HepG2 (cell line): ENCODE measurements around the gene LGR6. TPM values are rescaled to one million over a fixed set of nuclear protein-coding genes. Genes with fewer than 3 reads are reported as not detected.

Experiments
- ARID2 ChIP-seq: sonication (generic); formaldehyde crosslinking; IDR thresholded peaks from 2 replicates; pipeline ENCODE4 v1.8.1; 2022; ENCODE audit warnings: mild to moderate bottlenecking, missing genetic modification reagents, borderline replicate concordance
- KLF11 ChIP-seq: IDR thresholded peaks from 2 replicates; pipeline ENCODE4 v1.6.1; 2016; ENCODE audit warnings: missing compliant biosample characterization
- MED8 ChIP-seq: sonication (generic); formaldehyde crosslinking; IDR thresholded peaks from 2 replicates; pipeline ENCODE4 v1.8.1; 2023; ENCODE audit warnings: mild to moderate bottlenecking, missing genetic modification reagents; ENCODE audit not compliant: insufficient replicate concordance
- MIER3 ChIP-seq: IDR thresholded peaks from 2 replicates; pipeline ENCODE4 v1.6.1; 2016; ENCODE audit warnings: missing compliant biosample characterization, borderline replicate concordance
- POLR2AphosphoS5 ChIP-seq: IDR thresholded peaks from 2 replicates; pipeline ENCODE4 v1.6.1; 2012; ENCODE audit warnings: low read depth, low read length
- ZBTB7B ChIP-seq: sonication (generic); formaldehyde crosslinking; IDR thresholded peaks from 2 replicates; pipeline ENCODE4 v1.4.0; 2020; ENCODE audit warnings: missing genetic modification reagents
- ZBTB8A ChIP-seq: sonication (generic); formaldehyde crosslinking; IDR thresholded peaks from 2 replicates; pipeline ENCODE4 v1.4.0; 2020; ENCODE audit warnings: mild to moderate bottlenecking, low read depth, missing genetic modification reagents, borderline replicate concordance
- ZFAT ChIP-seq: sonication (generic); formaldehyde crosslinking; conservative IDR thresholded peaks from 2 replicates; pipeline ENCODE4 v1.8.1; 2023; ENCODE audit warnings: missing genetic modification reagents, inconsistent platforms
- ZNF567 ChIP-seq: sonication (generic); formaldehyde crosslinking; IDR thresholded peaks from 2 replicates; pipeline ENCODE4 v1.8.1; 2023; ENCODE audit warnings: mild to moderate bottlenecking, missing genetic modification reagents, borderline replicate concordance
- ZNF652 ChIP-seq: IDR thresholded peaks from 2 replicates; pipeline ENCODE4 v1.6.1; 2016; ENCODE audit warnings: low read depth, borderline replicate concordance
- ZNF674 ChIP-seq: sonication (generic); formaldehyde crosslinking; IDR thresholded peaks from 2 replicates; pipeline ENCODE4 v1.5.0; 2020; ENCODE audit warnings: low read depth, mild to moderate bottlenecking, missing genetic modification reagents
- polyA plus RNA-seq, 8 experiments: library from polyadenylated mRNA; depleted of rRNA in 3 of 8; stranded (reverse) in 7 of 8; unstranded in 1 of 8; fragments of >200 nt; fragmentation: Illumina TruSeq in 4 of 8; extraction: Trizol in 4 of 8; gene quantifications; 2 replicates each; pipeline versions ENCODE4 v1.2.1 to v1.2.3, GENCODE V29; 2011 to 2016; ENCODE audit warnings: low read depth in 4 of 8, missing spikeins in 1 of 8, mixed read lengths in 1 of 8; ENCODE audit not compliant: insufficient read depth in 1 of 8
- total RNA-seq, 5 experiments: library from RNA; depleted of rRNA; stranded (reverse); fragments of >200 nt; fragmentation: Illumina TruSeq; extraction: Trizol; gene quantifications; 2 replicates each; pipeline ENCODE4 v1.2.3, GENCODE V29; 2016; ENCODE audit warnings: low read depth in 1 of 5
- TF ChIP-seq, protein P1 (sequence below): sonication (generic); formaldehyde crosslinking; conservative IDR thresholded peaks from 2 replicates; pipeline ENCODE4 v1.4.0; 2020; ENCODE audit warnings: missing genetic modification reagents
- TF ChIP-seq, protein P2 (sequence below): sonication (generic); formaldehyde crosslinking; IDR thresholded peaks from 2 replicates; pipeline ENCODE4 v1.5.1; 2020; ENCODE audit warnings: missing genetic modification reagents, mild to moderate bottlenecking, borderline replicate concordance
- TF ChIP-seq, protein P3 (sequence below): sonication (generic); formaldehyde crosslinking; conservative IDR thresholded peaks from 2 replicates; pipeline ENCODE4 v1.5.0; 2020; ENCODE audit warnings: missing genetic modification reagents
- TF ChIP-seq, protein P4 (sequence below): sonication (generic); formaldehyde crosslinking; IDR thresholded peaks from 2 replicates; pipeline ENCODE4 v1.8.0; 2022; ENCODE audit warnings: missing genetic modification reagents, mild to moderate bottlenecking, moderate library complexity, borderline replicate concordance
- TF ChIP-seq, protein P5 (sequence below): sonication (generic); formaldehyde crosslinking; IDR thresholded peaks from 2 replicates; pipeline ENCODE4 v1.5.0; 2020; ENCODE audit warnings: mild to moderate bottlenecking, missing genetic modification reagents, moderate library complexity
- TF ChIP-seq, protein P6 (sequence below): sonication (generic); formaldehyde crosslinking; IDR thresholded peaks from 2 replicates; pipeline ENCODE4 v1.9.0; 2021; ENCODE audit warnings: missing genetic modification reagents, mild to moderate bottlenecking, borderline replicate concordance

Gene LGR6
- total and polyA plus RNA-seq, 2 of the 13 experiments (the other 11 are each of a cell fraction or from before 2014, with no cell fraction given) = 0.07 TPM; not detected in 1

DNA sequence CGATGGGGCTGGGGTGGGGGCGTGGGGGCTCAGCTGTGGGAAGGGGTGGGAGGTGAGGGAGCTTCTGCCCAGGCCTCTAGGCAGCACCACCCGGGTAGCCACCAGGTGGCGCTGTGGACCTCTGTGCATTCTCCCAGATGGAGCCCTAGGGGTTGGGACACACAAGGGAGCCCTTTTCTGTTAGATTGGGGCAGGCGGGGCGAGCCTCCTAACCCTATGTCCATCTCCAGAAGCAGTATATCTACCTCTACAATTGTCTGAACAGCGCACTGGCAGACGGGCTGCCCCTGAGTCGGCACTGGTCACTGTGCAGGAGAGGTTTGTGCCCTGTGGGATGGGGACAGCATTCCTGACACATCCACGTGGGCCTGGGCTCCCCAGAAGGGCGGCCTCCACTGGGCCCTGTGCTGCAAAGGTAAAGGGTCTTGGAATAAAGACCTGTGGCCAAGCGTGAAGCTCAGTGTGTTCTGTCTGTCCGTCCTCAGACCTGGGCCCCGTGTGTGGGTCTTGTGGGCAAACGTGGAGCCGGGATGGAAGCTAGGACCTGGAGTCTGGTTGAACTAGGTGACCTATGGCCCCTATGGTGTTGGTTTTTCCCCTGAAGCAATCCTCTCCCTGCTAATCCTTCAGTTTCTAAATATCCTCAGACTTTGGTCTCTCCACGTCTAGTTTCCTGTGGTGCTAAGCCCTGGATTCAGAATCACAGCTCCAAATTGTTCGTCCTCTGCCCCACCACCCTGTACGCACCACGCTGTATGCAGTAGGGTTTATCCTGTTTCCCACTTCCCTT lies 4.4 kb upstream of the LGR6 start (continued):
- TF ChIP-seq, protein P1, sequence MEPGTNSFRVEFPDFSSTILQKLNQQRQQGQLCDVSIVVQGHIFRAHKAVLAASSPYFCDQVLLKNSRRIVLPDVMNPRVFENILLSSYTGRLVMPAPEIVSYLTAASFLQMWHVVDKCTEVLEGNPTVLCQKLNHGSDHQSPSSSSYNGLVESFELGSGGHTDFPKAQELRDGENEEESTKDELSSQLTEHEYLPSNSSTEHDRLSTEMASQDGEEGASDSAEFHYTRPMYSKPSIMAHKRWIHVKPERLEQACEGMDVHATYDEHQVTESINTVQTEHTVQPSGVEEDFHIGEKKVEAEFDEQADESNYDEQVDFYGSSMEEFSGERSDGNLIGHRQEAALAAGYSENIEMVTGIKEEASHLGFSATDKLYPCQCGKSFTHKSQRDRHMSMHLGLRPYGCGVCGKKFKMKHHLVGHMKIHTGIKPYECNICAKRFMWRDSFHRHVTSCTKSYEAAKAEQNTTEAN (CRISPR knock-in tag) = no peak
- TF ChIP-seq ZNF652 (CRISPR knock-in tag) = no peak
- TF ChIP-seq ZNF674 (CRISPR knock-in tag) = no peak
- TF ChIP-seq ARID2 (CRISPR knock-in tag) = no peak
- TF ChIP-seq, protein P2, sequence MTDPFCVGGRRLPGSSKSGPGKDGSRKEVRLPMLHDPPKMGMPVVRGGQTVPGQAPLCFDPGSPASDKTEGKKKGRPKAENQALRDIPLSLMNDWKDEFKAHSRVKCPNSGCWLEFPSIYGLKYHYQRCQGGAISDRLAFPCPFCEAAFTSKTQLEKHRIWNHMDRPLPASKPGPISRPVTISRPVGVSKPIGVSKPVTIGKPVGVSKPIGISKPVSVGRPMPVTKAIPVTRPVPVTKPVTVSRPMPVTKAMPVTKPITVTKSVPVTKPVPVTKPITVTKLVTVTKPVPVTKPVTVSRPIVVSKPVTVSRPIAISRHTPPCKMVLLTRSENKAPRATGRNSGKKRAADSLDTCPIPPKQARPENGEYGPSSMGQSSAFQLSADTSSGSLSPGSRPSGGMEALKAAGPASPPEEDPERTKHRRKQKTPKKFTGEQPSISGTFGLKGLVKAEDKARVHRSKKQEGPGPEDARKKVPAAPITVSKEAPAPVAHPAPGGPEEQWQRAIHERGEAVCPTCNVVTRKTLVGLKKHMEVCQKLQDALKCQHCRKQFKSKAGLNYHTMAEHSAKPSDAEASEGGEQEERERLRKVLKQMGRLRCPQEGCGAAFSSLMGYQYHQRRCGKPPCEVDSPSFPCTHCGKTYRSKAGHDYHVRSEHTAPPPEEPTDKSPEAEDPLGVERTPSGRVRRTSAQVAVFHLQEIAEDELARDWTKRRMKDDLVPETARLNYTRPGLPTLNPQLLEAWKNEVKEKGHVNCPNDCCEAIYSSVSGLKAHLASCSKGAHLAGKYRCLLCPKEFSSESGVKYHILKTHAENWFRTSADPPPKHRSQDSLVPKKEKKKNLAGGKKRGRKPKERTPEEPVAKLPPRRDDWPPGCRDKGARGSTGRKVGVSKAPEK (CRISPR knock-in tag) = 0 out of 2 replicates have a peak, but pooled peaks have one; percentile 76
- TF ChIP-seq KLF11 (CRISPR knock-in tag) = no peak
- peak; percentile 63 for TF ChIP-seq ZBTB7B (CRISPR knock-in tag)
- TF ChIP-seq MED8 (CRISPR knock-in tag) = peak; percentile 49
- TF ChIP-seq, protein P3, sequence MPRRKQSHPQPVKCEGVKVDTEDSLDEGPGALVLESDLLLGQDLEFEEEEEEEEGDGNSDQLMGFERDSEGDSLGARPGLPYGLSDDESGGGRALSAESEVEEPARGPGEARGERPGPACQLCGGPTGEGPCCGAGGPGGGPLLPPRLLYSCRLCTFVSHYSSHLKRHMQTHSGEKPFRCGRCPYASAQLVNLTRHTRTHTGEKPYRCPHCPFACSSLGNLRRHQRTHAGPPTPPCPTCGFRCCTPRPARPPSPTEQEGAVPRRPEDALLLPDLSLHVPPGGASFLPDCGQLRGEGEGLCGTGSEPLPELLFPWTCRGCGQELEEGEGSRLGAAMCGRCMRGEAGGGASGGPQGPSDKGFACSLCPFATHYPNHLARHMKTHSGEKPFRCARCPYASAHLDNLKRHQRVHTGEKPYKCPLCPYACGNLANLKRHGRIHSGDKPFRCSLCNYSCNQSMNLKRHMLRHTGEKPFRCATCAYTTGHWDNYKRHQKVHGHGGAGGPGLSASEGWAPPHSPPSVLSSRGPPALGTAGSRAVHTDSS (CRISPR knock-in tag) = no peak
- no peak for TF ChIP-seq ZFAT
- TF ChIP-seq, protein P4, sequence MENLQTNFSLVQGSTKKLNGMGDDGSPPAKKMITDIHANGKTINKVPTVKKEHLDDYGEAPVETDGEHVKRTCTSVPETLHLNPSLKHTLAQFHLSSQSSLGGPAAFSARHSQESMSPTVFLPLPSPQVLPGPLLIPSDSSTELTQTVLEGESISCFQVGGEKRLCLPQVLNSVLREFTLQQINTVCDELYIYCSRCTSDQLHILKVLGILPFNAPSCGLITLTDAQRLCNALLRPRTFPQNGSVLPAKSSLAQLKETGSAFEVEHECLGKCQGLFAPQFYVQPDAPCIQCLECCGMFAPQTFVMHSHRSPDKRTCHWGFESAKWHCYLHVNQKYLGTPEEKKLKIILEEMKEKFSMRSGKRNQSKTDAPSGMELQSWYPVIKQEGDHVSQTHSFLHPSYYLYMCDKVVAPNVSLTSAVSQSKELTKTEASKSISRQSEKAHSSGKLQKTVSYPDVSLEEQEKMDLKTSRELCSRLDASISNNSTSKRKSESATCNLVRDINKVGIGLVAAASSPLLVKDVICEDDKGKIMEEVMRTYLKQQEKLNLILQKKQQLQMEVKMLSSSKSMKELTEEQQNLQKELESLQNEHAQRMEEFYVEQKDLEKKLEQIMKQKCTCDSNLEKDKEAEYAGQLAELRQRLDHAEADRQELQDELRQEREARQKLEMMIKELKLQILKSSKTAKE (CRISPR knock-in tag) = no peak
- TF ChIP-seq ZNF567 (CRISPR knock-in tag) = peak; percentile 66; the same call in 1 of the 2 replicates
- no peak for TF ChIP-seq MIER3
- TF ChIP-seq ZBTB8A (CRISPR knock-in tag) = no peak; the same call in 1 of the 2 replicates
- no peak for TF ChIP-seq POLR2AphosphoS5
- TF ChIP-seq, protein P5, sequence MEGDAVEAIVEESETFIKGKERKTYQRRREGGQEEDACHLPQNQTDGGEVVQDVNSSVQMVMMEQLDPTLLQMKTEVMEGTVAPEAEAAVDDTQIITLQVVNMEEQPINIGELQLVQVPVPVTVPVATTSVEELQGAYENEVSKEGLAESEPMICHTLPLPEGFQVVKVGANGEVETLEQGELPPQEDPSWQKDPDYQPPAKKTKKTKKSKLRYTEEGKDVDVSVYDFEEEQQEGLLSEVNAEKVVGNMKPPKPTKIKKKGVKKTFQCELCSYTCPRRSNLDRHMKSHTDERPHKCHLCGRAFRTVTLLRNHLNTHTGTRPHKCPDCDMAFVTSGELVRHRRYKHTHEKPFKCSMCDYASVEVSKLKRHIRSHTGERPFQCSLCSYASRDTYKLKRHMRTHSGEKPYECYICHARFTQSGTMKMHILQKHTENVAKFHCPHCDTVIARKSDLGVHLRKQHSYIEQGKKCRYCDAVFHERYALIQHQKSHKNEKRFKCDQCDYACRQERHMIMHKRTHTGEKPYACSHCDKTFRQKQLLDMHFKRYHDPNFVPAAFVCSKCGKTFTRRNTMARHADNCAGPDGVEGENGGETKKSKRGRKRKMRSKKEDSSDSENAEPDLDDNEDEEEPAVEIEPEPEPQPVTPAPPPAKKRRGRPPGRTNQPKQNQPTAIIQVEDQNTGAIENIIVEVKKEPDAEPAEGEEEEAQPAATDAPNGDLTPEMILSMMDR = peak; percentile 84
- TF ChIP-seq, protein P6, sequence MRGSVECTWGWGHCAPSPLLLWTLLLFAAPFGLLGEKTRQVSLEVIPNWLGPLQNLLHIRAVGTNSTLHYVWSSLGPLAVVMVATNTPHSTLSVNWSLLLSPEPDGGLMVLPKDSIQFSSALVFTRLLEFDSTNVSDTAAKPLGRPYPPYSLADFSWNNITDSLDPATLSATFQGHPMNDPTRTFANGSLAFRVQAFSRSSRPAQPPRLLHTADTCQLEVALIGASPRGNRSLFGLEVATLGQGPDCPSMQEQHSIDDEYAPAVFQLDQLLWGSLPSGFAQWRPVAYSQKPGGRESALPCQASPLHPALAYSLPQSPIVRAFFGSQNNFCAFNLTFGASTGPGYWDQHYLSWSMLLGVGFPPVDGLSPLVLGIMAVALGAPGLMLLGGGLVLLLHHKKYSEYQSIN (CRISPR knock-in tag) = no peak
